Limb (tissue), 2 donors: ENCODE results near the gene RAB31.
"Not testable (repeated sequence)": the region's sequence is repeated elsewhere in the genome, so short reads cannot be mapped to it uniquely, and the experiment has no call there.

ENCODE experiments used
- DNase-seq, 2 donors: peaks; one replicate each; pipeline ENCODE4 v3.0.0-alpha.2; 2016; ENCODE audit errors: extremely low spot score in 2 of 2

RAB31 gene

GRCh38 chr18:9884532-9885140 lies 176.5 kb downstream of the RAB31 start:
- DNase-seq: no peak

- no peak for DNase-seq
Observed at GRCh38 chr18:9885170-9886004, 177.3 kb downstream of the RAB31 start, which contains the start of gene TXNDC2. TSS of gene TXNDC2 (plus strand) at chr18:9885973. CDS start at chr18:9886681, 708 bp downstream.

DNA sequence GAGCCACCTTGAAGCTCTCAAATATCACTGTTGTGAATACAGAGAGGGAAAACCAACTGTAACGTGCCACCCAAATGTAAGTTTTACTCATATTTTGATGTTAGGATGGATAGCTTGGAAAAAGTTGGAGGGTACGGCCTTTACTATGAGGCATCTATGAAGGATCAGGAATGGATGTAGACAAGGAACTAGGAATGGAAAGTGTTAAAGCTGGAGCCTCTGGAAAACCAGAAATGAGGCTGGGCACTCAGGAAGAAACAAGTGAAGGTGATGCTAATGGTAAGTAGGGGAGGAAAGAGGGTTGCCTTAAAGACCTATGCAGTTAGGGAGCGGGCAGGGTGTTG lies 177.9 kb downstream of the RAB31 start:
- DNase-seq: no peak

- DNase-seq: no peak
Observed at GRCh38 chr18:9887992-9888391, 179.9 kb downstream of the RAB31 start.

- DNase-seq: no peak
Observed at GRCh38 chr18:9890196-9890595, 182.1 kb downstream of the RAB31 start.

GRCh38 chr18:9890957-9891356 lies 182.9 kb downstream of the RAB31 start:
- no peak for DNase-seq

DNA sequence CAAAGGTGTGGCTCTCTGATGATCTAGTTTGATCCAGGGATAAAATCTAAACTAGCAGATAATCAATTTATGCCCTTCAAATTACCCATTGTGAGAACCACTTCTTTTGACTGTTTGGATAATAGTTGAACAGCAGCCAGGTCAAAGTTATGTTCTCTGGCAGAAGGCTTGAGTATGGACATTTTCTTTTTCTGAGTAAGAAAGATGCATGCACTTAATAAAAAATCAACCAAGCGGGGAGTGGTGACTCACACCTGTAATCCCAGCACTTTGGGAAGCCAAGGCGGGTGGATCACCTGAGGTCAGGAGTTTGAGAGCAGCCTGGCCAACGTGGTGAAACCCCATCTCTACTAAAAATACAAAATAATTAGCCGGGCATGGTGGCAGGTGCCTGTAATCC lies 183.4 kb downstream of the RAB31 start:
- not testable (repeated sequence) for DNase-seq

DNA sequence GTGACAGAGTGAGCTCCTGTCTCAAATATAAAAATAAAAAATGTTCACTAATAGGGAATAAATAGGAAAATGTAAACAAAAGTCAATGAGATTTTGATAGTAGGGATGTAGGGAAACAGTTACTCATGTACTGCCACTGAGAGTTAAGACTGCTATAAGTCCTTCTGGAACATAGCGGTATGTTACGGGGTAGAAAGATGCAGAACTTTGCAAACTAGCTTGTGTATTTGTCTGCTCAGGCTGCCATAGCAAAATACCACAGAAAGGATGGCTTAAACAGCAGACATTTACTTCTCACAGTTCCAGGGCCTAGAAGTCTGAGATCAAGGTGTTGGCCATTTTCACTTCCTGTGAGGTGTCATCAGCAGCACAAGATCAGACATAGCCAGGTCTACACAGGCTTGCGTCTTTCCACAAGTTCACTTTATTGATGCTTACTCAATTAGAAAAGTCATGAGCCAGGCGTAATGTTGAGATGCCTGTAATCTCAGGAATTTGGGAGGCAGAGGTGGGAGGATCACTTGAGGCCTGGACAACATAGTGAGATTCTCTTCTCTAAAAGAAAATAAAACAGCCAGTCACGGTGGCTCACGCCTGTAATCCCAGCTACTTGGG lies 186.5 kb downstream of the RAB31 start:
- DNase-seq: no peak

DNA sequence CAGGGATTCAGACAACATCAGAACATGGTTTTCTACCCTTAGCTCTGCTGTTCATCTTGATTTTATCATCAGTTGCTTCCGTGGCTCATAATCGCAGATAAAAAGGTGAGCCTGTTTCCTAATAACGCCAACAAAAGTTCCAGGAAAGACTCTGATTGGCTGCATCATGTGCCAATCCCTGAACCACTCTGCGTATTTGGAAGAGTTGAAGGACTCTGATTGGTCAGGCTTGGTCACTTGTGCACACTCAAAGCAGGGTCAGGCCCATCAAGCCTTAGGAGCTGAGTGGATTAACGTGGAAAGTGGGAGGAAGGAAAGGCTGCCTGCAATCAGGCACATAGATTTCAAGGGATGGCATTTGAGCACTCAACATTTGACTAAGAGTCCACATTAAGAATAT lies 189.0 kb downstream of the RAB31 start:
- DNase-seq: no peak

DNA sequence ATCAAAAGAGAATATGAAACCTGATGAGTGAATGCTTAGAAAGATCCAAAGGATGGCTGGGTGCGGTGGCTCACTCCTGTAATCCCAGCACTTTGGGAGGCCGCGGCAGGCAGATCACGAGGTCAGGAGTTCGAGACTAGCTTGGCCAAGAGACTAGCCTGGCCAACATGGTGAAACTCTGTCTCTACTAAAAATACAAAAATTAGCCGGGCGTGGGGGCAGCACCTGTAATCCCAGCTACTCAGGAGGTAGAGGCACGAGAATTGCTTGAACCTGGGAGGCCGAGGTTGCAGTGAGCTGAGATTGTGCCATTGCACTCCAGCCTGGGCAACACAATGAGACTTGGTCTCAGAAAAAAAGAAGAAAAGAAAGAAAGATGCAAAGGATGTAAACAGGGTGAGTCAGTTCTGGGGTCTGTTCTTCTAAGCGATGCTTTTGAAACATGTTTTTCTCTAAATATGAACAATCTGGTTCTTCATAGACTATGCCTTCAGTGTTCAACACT lies 189.7 kb downstream of the RAB31 start:
- DNase-seq: not testable (repeated sequence)

GRCh38 chr18:9898792-9899549 lies 190.9 kb downstream of the RAB31 start:
- no peak for DNase-seq

- DNase-seq: not testable (repeated sequence)
Observed at GRCh38 chr18:9899550-9899930, 191.4 kb downstream of the RAB31 start.

- no peak for DNase-seq
Observed at GRCh38 chr18:9900699-9901098, 192.6 kb downstream of the RAB31 start.

GRCh38 chr18:9901377-9901776 lies 193.3 kb downstream of the RAB31 start:
- no peak for DNase-seq

GRCh38 chr18:9902264-9902663 lies 194.2 kb downstream of the RAB31 start:
- DNase-seq: not testable (repeated sequence)

GRCh38 chr18:9902832-9903231 lies 194.7 kb downstream of the RAB31 start:
- no peak for DNase-seq

DNA sequence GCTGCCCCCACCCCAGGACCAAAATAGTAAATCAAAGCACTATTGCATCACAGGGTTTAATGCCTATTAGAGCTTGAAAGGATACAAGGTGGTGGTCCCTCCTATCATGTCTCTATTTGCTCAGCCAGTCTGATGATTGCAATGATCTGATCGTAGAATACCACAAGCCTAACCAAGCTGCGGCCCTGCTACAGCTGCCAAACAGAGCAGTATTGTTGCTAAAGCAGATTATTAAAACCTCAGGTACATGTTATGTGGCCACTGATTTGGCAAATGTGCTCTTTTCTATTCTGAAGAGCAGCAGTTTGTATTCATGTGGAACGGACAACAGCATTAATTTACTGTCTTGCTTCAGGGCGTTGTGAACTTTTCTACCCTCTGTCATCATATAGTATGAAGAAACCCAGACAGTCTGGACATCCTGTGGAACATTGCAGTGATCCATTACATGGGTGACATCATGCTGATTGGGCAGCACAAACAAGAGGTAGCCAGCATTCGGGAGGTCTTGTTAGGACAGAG lies 197.4 kb downstream of the RAB31 start:
- no peak for DNase-seq

GRCh38 chr18:9906481-9906880 lies 198.4 kb downstream of the RAB31 start:
- DNase-seq: no peak

- no peak for DNase-seq
Observed at GRCh38 chr18:9907867-9908266, 199.8 kb downstream of the RAB31 start.

DNA sequence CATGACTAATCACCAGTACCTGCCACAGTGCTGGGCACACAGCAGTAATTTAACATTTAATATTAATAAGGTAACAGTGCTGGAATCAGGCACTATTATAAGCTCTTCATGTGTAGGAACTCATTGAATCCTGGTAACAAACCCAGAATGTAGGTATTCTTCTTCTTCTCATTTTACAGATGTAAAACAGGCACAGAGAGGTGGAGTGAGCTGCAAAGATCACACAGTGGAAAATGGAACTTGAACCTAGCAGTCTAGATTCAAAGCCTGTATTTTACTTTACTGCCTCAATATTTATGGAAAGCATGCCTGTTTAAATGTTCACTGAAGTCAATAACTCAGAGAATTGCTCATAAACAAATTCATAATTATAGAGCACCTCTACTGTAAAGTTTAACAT lies 202.0 kb downstream of the RAB31 start:
- no peak for DNase-seq

- DNase-seq: no peak
Observed at GRCh38 chr18:9910661-9911060, 202.6 kb downstream of the RAB31 start.
